Stomach (tissue), 9 donors: ENCODE measurements around the gene FRMPD2. TPM values are rescaled to one million over a fixed set of nuclear protein-coding genes. Genes with fewer than 3 reads are reported as not detected.
"Not testable (repeated sequence)": the region's sequence is repeated elsewhere in the genome, so short reads cannot be mapped to it uniquely, and the experiment has no call there.

Source experiments
- DNase-seq, 2 donors: peaks; one replicate each; pipeline versions ENCODE4 v3.0.0 to v3.0.0-alpha.2; 2013 to 2019
- H3K27ac ChIP-seq, 5 donors: fragments of 200-600 bp in 4 of 5; sonication (generic) in 4 of 5; one replicate each; pipeline ENCODE4 v1.5.1; 2013 to 2019; ENCODE audit warnings: mild to moderate bottlenecking in 1 of 5, moderate library complexity in 1 of 5
- H3K27me3 ChIP-seq, 3 donors: fragments of 200-600 bp; sonication (generic); one replicate each; pipeline ENCODE4 v1.5.1; 2017 to 2019; ENCODE audit warnings: mixed run types in 1 of 3
- H3K36me3 ChIP-seq, 4 donors: fragments of 200-600 bp; sonication (generic); 1 replicate in 3 of 4; 2 replicates in 1 of 4; pipeline ENCODE4 v1.5.1; 2016 to 2019
- H3K4me1 ChIP-seq, 4 donors: fragments of 200-600 bp; sonication (generic); one replicate each; pipeline ENCODE4 v1.5.1; 2016 to 2019
- H3K4me3 ChIP-seq, 4 donors: fragments of 200-600 bp; sonication (generic) in 3 of 4; one replicate each; pipeline ENCODE4 v1.5.1; 2016 to 2019; ENCODE audit warnings: mild to moderate bottlenecking in 1 of 4
- H3K9me3 ChIP-seq, 4 donors: fragments of 200-600 bp; sonication (generic); one replicate each; pipeline ENCODE4 v1.5.1; 2016 to 2019
- EP300 ChIP-seq: sonication (generic); formaldehyde crosslinking; IDR thresholded peaks from one replicate; pipeline ENCODE4 v1.6.1; 2017; ENCODE audit warnings: antibody characterized with exemption
- POLR2A ChIP-seq, 4 donors: fragments of 450-650 bp; IDR thresholded peaks; one replicate each; pipeline ENCODE4 v1.6.1; 2016; ENCODE audit warnings: antibody characterized with exemption in 4 of 4, control low read depth in 2 of 4, mild to moderate bottlenecking in 1 of 4, moderate library complexity in 1 of 4
- POLR2AphosphoS5 ChIP-seq, 3 donors: sonication (generic); formaldehyde crosslinking; IDR thresholded peaks; one replicate each; pipeline ENCODE4 v1.6.1; 2016; ENCODE audit warnings: antibody characterized with exemption in 3 of 3
- WGBS, 5 donors: extraction: QIAGEN DNeasy Blood & Tissue Kit in 3 of 5; methylation state at CpG; one replicate each; pipeline versions ENCODE4 v1.1.5 to v1.1.7; 2013 to 2018; 5-methylcytosine and 5-hydroxymethylcytosine counted together
- intact Hi-C: fragments of 100-400 bp; cut with DNase I; formaldehyde crosslinking; loops from one replicate; pipeline ENCODE4 v1.15.1; 2023; ENCODE audit warnings: low total_unique reads
- polyA plus RNA-seq, 3 donors: library from polyadenylated mRNA; stranded (reverse); fragments of 200-250 nt; gene quantifications; one replicate each; pipeline ENCODE4 v1.2.3, GENCODE V29; 2013
- total RNA-seq, 5 donors: library from RNA; depleted of rRNA; stranded (reverse); fragments of >200 nt; gene quantifications; one replicate each; pipeline versions ENCODE4 v1.1.0 to v1.2.3, GENCODE V29; 2014 to 2016
- TF ChIP-seq, protein P1 (sequence below), 7 experiments: fragments of 450-650 bp in 4 of 7; fragments of 200-600 bp in 3 of 7; sonication (generic) in 3 of 7; IDR thresholded peaks; one replicate each; pipeline ENCODE4 v1.5.1; 2016 to 2019; ENCODE audit warnings: antibody characterized with exemption in 7 of 7, control low read depth in 2 of 7, mild to moderate bottlenecking in 1 of 7
- donor health status: healthy with polysubstance abuse.
- donor health status: Bipolar disorder and iron deficiency.
- donor health status: healthy.

The FRMPD2 gene
- total and polyA plus RNA-seq, 8 donors, result under 0.01 to 0.15 (median 0.03) TPM; not detected in 4

DNA sequence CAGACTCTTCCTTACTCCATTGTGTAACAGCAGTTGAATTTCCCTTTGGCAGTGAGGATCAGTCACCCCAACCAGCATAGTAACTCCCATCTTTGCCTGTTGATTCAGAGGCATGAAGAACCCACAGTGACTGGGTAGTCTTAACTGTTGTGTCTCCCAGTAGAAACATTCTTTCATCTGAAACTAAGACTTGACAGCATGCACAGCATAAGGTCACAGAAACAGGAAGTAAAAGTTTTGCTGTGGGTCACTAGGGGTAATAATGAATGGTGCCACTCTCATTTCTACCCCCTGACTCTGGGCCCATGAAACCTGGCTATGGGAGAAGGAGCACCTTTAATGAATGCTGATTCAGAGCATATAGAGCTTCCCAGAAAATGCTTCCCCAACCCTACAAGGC is 8.3 kb upstream of the FRMPD2 start:
- TF ChIP-seq POLR2A (IDR thresholded peaks at IDR 0.05) (no peak), EP300 (no peak)
- H3K4me3 ChIP-seq, result no peak overlapping the region
- H3K27ac ChIP-seq, result no peak overlapping the region
- no peaks in the 10 kb centered on the region for H3K36me3 ChIP-seq
- H3K4me1 ChIP-seq, result peaks cover 0 to 5% (median 4%) of the 10 kb centered on the region in 4 donors
- peaks cover 0 to 10% (median 0%) of the 10 kb centered on the region in 3 donors for H3K27me3 ChIP-seq
- intact Hi-C loops, result no loop called here
- peaks cover 0 to 20% (median 6%) of the 10 kb centered on the region in 4 donors for H3K9me3 ChIP-seq
- DNase-seq, result no peak

DNA sequence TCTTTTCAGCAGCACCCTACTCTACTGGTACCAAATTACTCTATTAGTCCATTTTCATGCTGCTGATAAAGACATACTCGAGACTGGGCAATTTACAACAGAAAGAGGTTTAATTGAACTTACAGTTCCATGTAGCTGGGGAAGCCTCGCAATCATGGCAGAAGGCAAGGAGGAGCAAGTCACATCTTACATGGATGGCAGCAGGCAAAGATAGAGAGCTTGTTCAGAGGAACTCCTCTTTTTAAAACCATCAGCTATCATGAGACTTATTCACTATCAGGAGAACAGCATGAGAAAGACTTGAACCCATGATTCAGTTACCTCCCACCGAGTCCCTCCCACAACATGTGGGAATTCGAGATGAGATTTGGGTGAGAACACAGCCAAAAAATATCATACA is 7.2 kb upstream of the FRMPD2 start:
- intact Hi-C loops, H3K36me3 ChIP-seq, DNase-seq, H3K27ac ChIP-seq, H3K4me3 ChIP-seq, H3K4me1 ChIP-seq: not testable (repeated sequence)
- peaks cover 0 to 10% (median 0%) of the 10 kb centered on the region in 3 donors for H3K27me3 ChIP-seq
- H3K9me3 ChIP-seq, result peaks cover 0 to 20% (median 6%) of the 10 kb centered on the region in 4 donors
- 58 to 78% (median 68%) methylated on average over 4 of the region's 4 CpGs for WGBS, 5 donors

DNA sequence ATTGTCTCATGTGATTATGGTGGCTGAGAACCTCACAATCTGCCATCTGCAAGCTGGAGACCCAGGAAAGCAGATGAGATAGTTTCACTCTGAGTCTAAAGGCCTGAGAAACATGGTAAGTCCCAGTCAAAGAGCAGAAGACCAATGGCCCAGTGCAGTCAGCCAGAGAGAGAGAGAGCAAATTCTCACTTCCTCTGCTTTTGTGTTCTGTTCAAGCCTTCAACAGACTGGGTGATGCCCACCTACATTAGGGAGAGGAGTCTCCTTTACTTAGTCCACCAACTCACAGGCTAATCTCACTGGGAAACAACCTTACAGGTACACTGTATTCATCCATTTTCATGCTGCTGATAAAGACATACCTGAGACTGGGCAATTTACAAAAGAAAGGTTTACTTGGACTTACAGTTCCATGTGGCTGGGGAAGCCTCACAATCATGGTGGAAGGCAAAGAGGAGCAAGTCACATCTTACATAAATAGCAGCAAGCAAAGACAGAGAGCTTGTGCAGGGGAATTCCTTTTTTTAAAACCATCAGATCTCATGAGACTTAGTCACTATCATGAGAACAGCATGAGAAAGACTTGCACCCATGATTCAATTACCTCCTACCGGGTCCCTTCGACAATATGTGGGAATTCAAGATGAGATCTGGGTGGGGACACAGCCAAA is 4.7 kb upstream of the FRMPD2 start:
- H3K27ac ChIP-seq, result no peak overlapping the region
- intact Hi-C loops, result no loop called here
- 86 to 94% (median 92%) methylated on average over 2 of the region's 2 CpGs for WGBS, 5 donors
- H3K27me3 ChIP-seq, result peaks cover 0 to 3% (median 0%) of the 10 kb centered on the region in 3 donors
- no peaks in the 10 kb centered on the region for H3K36me3 ChIP-seq
- no peaks in the 10 kb centered on the region for H3K4me1 ChIP-seq
- H3K4me3 ChIP-seq, result no peak overlapping the region
- peaks cover 0 to 17% (median 4%) of the 10 kb centered on the region in 4 donors for H3K9me3 ChIP-seq
- no peak for DNase-seq
- TF ChIP-seq POLR2AphosphoS5 (IDR thresholded peaks at IDR 0.05) (no peak), EP300 (no peak), POLR2A (IDR thresholded peaks at IDR 0.05) (no peak)
- TF ChIP-seq, protein P1, sequence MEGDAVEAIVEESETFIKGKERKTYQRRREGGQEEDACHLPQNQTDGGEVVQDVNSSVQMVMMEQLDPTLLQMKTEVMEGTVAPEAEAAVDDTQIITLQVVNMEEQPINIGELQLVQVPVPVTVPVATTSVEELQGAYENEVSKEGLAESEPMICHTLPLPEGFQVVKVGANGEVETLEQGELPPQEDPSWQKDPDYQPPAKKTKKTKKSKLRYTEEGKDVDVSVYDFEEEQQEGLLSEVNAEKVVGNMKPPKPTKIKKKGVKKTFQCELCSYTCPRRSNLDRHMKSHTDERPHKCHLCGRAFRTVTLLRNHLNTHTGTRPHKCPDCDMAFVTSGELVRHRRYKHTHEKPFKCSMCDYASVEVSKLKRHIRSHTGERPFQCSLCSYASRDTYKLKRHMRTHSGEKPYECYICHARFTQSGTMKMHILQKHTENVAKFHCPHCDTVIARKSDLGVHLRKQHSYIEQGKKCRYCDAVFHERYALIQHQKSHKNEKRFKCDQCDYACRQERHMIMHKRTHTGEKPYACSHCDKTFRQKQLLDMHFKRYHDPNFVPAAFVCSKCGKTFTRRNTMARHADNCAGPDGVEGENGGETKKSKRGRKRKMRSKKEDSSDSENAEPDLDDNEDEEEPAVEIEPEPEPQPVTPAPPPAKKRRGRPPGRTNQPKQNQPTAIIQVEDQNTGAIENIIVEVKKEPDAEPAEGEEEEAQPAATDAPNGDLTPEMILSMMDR (IDR thresholded peaks at IDR 0.05), result no peak

DNA sequence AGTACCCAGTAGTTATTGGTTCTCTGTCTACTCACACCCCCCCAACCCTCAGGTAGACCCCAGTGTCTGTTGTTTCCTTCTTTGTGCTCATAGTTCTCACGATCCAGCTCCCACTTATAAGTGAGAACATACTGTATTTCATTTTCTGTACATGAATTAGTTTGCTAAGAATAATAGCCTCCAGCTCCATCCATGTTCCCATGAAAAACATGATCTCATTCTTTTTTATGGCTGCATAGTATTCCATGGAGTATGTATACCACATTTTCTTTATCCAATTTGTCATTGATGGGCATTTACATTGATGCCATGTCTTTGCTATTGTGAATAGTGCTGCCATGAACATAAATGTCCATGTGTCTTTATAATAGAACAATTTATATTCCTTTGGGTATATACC is 2.6 kb upstream of the FRMPD2 start:
- peaks cover 0 to 12% (median 0%) of the 10 kb centered on the region in 4 donors for H3K9me3 ChIP-seq
- H3K27ac ChIP-seq, result no peak overlapping the region
- no peak overlapping the region for H3K4me3 ChIP-seq
- intact Hi-C loops, result no loop called here
- 95 to 100% (median 95%) methylated on average over 1 of the region's 1 CpG for WGBS, 5 donors
- H3K36me3 ChIP-seq, result no peaks in the 10 kb centered on the region
- TF ChIP-seq, protein P1 (IDR thresholded peaks at IDR 0.05), result no peak
- TF ChIP-seq POLR2A (IDR thresholded peaks at IDR 0.05), result no peak
- TF ChIP-seq POLR2AphosphoS5 (IDR thresholded peaks at IDR 0.05), result no peak
- TF ChIP-seq EP300, result no peak
- no peaks in the 10 kb centered on the region for H3K27me3 ChIP-seq
- no peak for DNase-seq
- no peaks in the 10 kb centered on the region for H3K4me1 ChIP-seq

- intact Hi-C loops, result no loop called here
- no peaks in the 10 kb centered on the region for H3K4me1 ChIP-seq
- H3K27ac ChIP-seq, result no peak overlapping the region
- TF ChIP-seq, protein P1 (IDR thresholded peaks at IDR 0.05), result no peak
- no peak for TF ChIP-seq POLR2AphosphoS5 (IDR thresholded peaks at IDR 0.05)
- 72 to 83% (median 78%) methylated on average over 2 of the region's 2 CpGs for WGBS, 5 donors
- peaks cover 0 to 4% (median 0%) of the 10 kb centered on the region in 4 donors for H3K9me3 ChIP-seq
- DNase-seq, result no peak
- H3K36me3 ChIP-seq, result no peaks in the 10 kb centered on the region
- H3K27me3 ChIP-seq, result no peaks in the 10 kb centered on the region
- H3K4me3 ChIP-seq, result no peak overlapping the region
Measured at GRCh38 chr10:48273741-48274140, 755 bp downstream of the FRMPD2 start.
